ENCODE measurements around the gene ZNF248.

GRCh38 chr10:37865264-37865663, 7.9 kb upstream of the ZNF248 start:
- TF ChIP-seq EZH2 (IDR thresholded peaks at IDR 0.05; ENCODE audit: insufficient read depth, poor library complexity, severe bottlenecking) (no peak), EZH2phosphoT487 (IDR thresholded peaks at IDR 0.05; ENCODE audit: insufficient read depth, low read depth) (no peak)
